ENCODE measurements around the gene RSBN1.
A peak's percentile ranks its signal among the peaks of the same experiment; 100 is the strongest.

The RSBN1 gene

GRCh38 chr1:113763661-113764060, 48.6 kb downstream of the RSBN1 start:
- Histone ChIP-seq H3K27ac (no peak overlapping the region), H3K9me3 (no peaks in the 10 kb centered on the region), H3K36me3 (peaks cover 35% of the 10 kb centered on the region), H3K27me3 (no peaks in the 10 kb centered on the region), H3K4me3 (ENCODE audit: low read depth in 1 of 2, low read length in 1 of 2) (no peak overlapping the region), H3K4me1 (ENCODE audit: control insufficient read depth in 1 of 2, insufficient read depth in 1 of 2, low read depth in 1 of 2, low read length in 1 of 2) (peaks cover 11 to 12% of the 10 kb centered on the region in 2 experiments)
- no peak for TF ChIP-seq CTCF (IDR thresholded peaks at IDR 0.05)

DNA sequence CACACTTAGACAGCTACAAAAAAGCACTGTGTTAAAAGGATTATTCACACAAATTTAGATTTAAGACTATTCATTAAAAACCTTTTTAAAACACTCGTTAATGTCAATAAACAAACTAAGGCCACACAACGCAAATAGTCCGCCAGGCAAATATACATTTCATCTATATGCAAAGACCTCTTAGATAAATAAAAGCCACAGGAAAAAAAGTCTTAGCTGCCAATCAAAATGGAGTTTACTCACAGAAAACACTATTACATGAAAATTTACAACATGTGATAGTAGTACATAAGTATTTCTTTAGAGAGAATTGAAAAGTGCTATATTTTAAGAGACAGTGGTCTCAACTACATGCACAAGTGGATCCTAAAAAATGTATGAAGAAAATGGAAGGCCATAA, 50.3 kb downstream of the RSBN1 start:
- H3K4me3 ChIP-seq (ENCODE audit: low read depth in 1 of 2, low read length in 1 of 2), result no peak overlapping the region
- H3K9me3 ChIP-seq, result no peaks in the 10 kb centered on the region
- no peaks in the 10 kb centered on the region for H3K27me3 ChIP-seq
- H3K4me1 ChIP-seq (ENCODE audit: control insufficient read depth in 1 of 2, insufficient read depth in 1 of 2, low read depth in 1 of 2, low read length in 1 of 2), result peaks cover 23 to 28% of the 10 kb centered on the region in 2 experiments
- peaks cover 23% of the 10 kb centered on the region for H3K36me3 ChIP-seq
- TF ChIP-seq CTCF (IDR thresholded peaks at IDR 0.05), result no peak
- no peak overlapping the region for H3K27ac ChIP-seq

DNA sequence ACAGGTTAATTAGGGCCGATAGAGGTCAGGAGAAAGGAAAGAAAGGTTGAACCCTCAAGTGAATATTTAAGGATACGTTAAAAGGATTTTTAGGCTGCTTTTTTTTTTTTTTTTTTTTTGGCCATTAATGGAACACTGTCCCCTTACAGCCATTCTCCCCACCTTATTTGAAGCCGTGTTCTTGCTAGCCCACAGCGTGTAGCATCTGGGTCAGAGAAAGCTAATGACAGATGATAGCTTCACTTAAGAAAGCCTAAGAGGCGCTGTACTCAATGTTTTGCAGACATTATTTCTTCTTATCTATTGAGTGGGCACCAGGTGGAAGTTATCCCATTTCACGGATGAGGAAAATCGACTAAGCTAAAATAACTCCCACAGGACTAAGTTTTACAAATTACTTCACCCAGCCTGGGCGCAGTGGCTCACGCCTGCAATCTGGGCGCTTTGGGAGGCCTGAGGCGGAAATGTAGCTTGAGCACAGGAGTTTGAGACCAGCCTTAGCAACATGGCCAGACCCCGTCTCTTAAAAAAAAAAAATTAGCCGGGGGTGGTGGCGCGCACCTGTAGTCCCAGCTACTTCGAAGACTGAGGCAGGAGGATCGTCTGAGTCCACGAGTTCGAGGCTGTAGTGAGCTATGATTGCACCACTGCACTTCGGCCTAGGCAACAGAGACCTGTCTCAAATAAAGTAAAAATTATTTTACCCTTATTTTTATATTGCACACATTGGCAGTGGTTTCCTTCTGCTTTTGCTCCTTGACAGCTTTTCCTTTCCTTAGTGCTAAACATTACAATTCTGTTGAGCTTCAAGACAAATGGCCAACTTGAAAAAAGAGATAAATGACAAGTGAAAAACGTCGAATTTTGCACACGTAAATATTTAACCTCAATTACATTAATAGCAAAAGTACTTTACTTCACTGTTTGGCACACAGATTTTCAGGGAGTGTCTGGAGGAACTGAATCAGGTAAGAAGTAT, 51.9 kb downstream of the RSBN1 start:
- TF ChIP-seq CTCF (IDR thresholded peaks at IDR 0.05), result no peak

DNA sequence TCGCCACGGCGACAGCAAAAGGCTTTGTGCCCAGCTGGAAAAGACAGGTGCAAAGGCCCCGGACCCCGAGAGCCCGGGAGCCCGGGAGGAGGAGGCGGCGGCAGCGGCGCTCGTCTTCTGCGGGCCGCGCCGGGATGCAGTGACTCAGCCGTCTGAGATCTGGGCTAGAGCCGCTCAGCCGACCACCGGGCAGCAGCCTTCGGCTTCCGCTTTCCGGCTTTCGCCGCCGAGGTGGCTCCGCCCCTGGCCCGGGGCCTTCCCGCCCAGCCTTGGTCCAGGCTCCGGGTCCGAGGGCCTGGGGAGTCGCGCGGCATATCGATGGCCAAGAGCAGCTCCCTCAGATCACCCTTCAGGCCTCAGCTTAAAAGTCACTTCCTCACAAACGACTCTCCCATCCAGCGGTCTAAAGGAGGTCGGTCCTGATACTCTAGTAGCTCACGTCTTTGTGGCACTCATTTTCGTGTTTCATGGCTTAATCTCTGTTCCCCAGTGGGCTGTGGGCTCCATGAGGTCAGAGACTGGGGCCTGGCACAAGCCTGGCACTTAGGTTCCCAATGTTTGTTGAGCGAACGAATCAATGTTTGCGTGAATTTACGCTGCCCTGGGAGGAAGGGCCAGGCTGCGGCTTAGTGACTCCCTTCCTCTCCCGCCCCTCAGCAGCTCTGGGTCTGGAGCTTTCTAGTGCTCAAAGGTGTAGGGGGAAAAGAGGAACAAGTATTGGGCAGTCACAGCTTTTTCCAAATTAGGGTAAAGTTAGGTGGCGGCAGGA, 52.8 kb downstream of the RSBN1 start, which contains the start of gene PHTF1:
PHTF1 (minus strand) TSS at position 154 of the 769 bp plus-strand sequence. CDS start 783 bp downstream, outside the sequence.
- Histone ChIP-seq H3K4me3 (ENCODE audit: low read depth in 1 of 2, low read length in 1 of 2) (peak within 1 kb of the TSS; percentile 87 to 91), H3K9me3 (no peaks in the 10 kb centered on the region), H3K27ac (peak within 1 kb of the TSS; percentile 100), H3K4me1 (ENCODE audit: control insufficient read depth in 1 of 2, insufficient read depth in 1 of 2, low read depth in 1 of 2, low read length in 1 of 2) (peaks cover 24 to 32% of the 10 kb centered on the region in 2 experiments), H3K27me3 (no peaks in the 10 kb centered on the region), H3K36me3 (peaks cover under 1% of the 10 kb centered on the region)
- no peak for TF ChIP-seq CTCF (IDR thresholded peaks at IDR 0.05)

More for the DNA sequence above, 51.9 kb downstream of the RSBN1 start:
- H3K36me3 ChIP-seq, result peaks cover 9% of the 10 kb centered on the region
- H3K27me3 ChIP-seq, result no peaks in the 10 kb centered on the region
- H3K4me3 ChIP-seq (ENCODE audit: low read depth in 1 of 2, low read length in 1 of 2), result peak overlapping the region; percentile 87 to 91
- H3K27ac ChIP-seq, result peak overlapping the region; percentile 100
- peaks cover 24 to 32% of the 10 kb centered on the region in 2 experiments for H3K4me1 ChIP-seq (ENCODE audit: control insufficient read depth in 1 of 2, insufficient read depth in 1 of 2, low read depth in 1 of 2, low read length in 1 of 2)
- no peaks in the 10 kb centered on the region for H3K9me3 ChIP-seq

DNA sequence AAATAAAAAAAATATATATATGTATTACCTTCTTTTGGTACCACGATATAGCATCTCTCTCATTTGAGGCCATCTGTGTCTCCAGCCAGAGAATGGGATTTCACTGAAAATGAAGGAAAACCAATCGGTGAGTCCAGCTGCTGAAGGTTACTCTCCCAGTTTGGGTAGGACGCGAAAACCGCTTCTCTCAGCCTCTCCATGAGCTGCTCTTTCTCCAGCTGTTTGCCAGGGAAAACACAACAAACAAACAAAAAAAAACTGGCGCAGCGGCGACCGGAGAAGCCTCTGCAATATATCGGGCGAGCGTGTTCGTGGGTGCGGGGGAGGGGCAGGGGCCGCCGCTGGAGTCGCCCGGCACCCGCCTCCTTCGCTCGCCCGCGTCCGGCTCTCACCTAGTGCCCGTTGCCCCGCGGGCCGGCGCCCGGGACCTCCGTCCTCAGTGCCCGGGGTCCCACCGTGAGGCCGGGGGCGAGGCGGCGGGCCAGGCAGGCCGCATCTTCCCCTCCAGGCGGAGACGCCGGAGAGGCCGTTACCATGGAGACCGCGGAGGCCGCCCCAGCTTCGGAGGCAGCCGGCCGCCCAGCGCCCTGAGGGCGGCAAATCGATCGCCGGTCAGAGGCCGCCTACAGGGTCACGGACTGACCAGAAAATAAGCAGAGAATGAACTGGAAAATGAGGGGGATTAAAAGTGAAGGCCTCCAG, 53.5 kb downstream of the RSBN1 start:
- Histone ChIP-seq H3K9me3 (no peaks in the 10 kb centered on the region), H3K27me3 (no peaks in the 10 kb centered on the region), H3K36me3 (peaks cover 5% of the 10 kb centered on the region), H3K27ac (peak overlapping the region; percentile 100), H3K4me1 (ENCODE audit: control insufficient read depth in 1 of 2, insufficient read depth in 1 of 2, low read depth in 1 of 2, low read length in 1 of 2) (peaks cover 24 to 32% of the 10 kb centered on the region in 2 experiments), H3K4me3 (ENCODE audit: low read depth in 1 of 2, low read length in 1 of 2) (peak overlapping the region; percentile 87 to 91)
- TF ChIP-seq CTCF (IDR thresholded peaks at IDR 0.05), result no peak

Data from neutrophil (primary cell).